Measurements from ENCODE around the gene ATP8B3.

GRCh38 chr19:1789261-1790041 lies 22.6 kb downstream of the ATP8B3 start:
- TF ChIP-seq NR2C2 (CRISPR knock-in tag; IDR thresholded peaks at IDR 0.05): no peak
- no peak for TF ChIP-seq NR2C2 (tag; IDR thresholded peaks at IDR 0.05)
- TF ChIP-seq PRMT5 (CRISPR knock-in tag; IDR thresholded peaks at IDR 0.05): no peak
- TF ChIP-seq PCBP1 (IDR thresholded peaks at IDR 0.05; ENCODE audit: low read depth, low read length, poor library complexity, severe bottlenecking): peak; percentile 34
- TF ChIP-seq CTCF (IDR thresholded peaks at IDR 0.05 in 2 of 3, conservative IDR thresholded peaks at IDR 0.05 in 1 of 3; ENCODE audit: insufficient read depth in 2 of 3, low read depth in 1 of 3, low read length in 3 of 3): no peak
- TF ChIP-seq YY1 (IDR thresholded peaks at IDR 0.05; ENCODE audit: borderline replicate concordance in 1 of 3, control insufficient read depth in 1 of 3, extremely low read depth in 1 of 3, insufficient read depth in 3 of 3, insufficient read length in 1 of 3, insufficient replicate concordance in 2 of 3, low read depth in 1 of 3, low read length in 2 of 3): no peak
- no peak for TF ChIP-seq FIP1L1 (IDR thresholded peaks at IDR 0.05; ENCODE audit: low read depth, low read length, poor library complexity, severe bottlenecking)
- no peak for TF ChIP-seq U2AF2 (optimal IDR thresholded peaks at IDR 0.05; ENCODE audit: low read depth, low read length)
- TF ChIP-seq MCM5 (IDR thresholded peaks at IDR 0.05; ENCODE audit: low read depth): no peak
- no peak for TF ChIP-seq KLF13 (tag; IDR thresholded peaks at IDR 0.05; ENCODE audit: borderline replicate concordance, low read depth)
- no peak for TF ChIP-seq TEAD4 (IDR thresholded peaks at IDR 0.05; ENCODE audit: low read length)
- TF ChIP-seq TEAD4 (CRISPR knock-in tag; IDR thresholded peaks at IDR 0.05; ENCODE audit: borderline replicate concordance): no peak
- TF ChIP-seq DPF2 (IDR thresholded peaks at IDR 0.05): no peak
- TF ChIP-seq GATAD2A (IDR thresholded peaks at IDR 0.05): no peak
